HK-2 (cell line): ENCODE results near the gene SUCLG2.
"Not testable (repeated sequence)": the region's sequence is repeated elsewhere in the genome, so short reads cannot be mapped to it uniquely, and the experiment has no call there.

Experiments used
- DNase-seq: peaks from one replicate; pipeline ENCODE4 v3.0.0-alpha.2; 2018; ENCODE audit not compliant: unreplicated experiment

Gene SUCLG2

GRCh38 chr3:67610458-67610857 is 44.0 kb downstream of the SUCLG2 start:
- no peak for DNase-seq

GRCh38 chr3:67609709-67610108 is 44.7 kb downstream of the SUCLG2 start:
- DNase-seq, result no peak

- DNase-seq, result no peak
Measured at GRCh38 chr3:67608034-67608433, 46.4 kb downstream of the SUCLG2 start.

- DNase-seq, result no peak
Measured at GRCh38 chr3:67605377-67605776, 49.0 kb downstream of the SUCLG2 start.

GRCh38 chr3:67602816-67603215 is 51.6 kb downstream of the SUCLG2 start:
- no peak for DNase-seq

GRCh38 chr3:67601919-67602608 is 52.3 kb downstream of the SUCLG2 start:
- DNase-seq, result no peak

GRCh38 chr3:67601385-67601784 is 53.0 kb downstream of the SUCLG2 start:
- DNase-seq, result no peak

GRCh38 chr3:67599821-67600220 is 54.6 kb downstream of the SUCLG2 start:
- no peak for DNase-seq

- no peak for DNase-seq
Measured at GRCh38 chr3:67598814-67599556, 55.4 kb downstream of the SUCLG2 start.

- no peak for DNase-seq
Measured at GRCh38 chr3:67595424-67595823, 59.0 kb downstream of the SUCLG2 start.

GRCh38 chr3:67593761-67594234 is 60.6 kb downstream of the SUCLG2 start:
- no peak for DNase-seq

GRCh38 chr3:67592057-67592456 is 62.4 kb downstream of the SUCLG2 start:
- DNase-seq, result no peak

GRCh38 chr3:67587811-67588210 is 66.6 kb downstream of the SUCLG2 start:
- DNase-seq, result no peak

GRCh38 chr3:67587301-67587700 is 67.1 kb downstream of the SUCLG2 start:
- no peak for DNase-seq

- DNase-seq, result not testable (repeated sequence)
Measured at GRCh38 chr3:67584608-67585007, 69.8 kb downstream of the SUCLG2 start.

GRCh38 chr3:67580430-67581000 is 73.9 kb downstream of the SUCLG2 start:
- DNase-seq, result no peak

- no peak for DNase-seq
Measured at GRCh38 chr3:67578416-67578815, 76.0 kb downstream of the SUCLG2 start.

- DNase-seq, result no peak
Measured at GRCh38 chr3:67576441-67576840, 78.0 kb downstream of the SUCLG2 start.

- no peak for DNase-seq
Measured at GRCh38 chr3:67569324-67569723, 85.1 kb downstream of the SUCLG2 start.

- DNase-seq, result no peak
Measured at GRCh38 chr3:67567893-67568292, 86.5 kb downstream of the SUCLG2 start.

GRCh38 chr3:67564973-67565372 is 89.4 kb downstream of the SUCLG2 start:
- DNase-seq, result no peak

- no peak for DNase-seq
Measured at GRCh38 chr3:67564008-67564407, 90.4 kb downstream of the SUCLG2 start.
